ENCODE results near the gene USP6. TPM values are rescaled to one million over a fixed set of nuclear protein-coding genes. Genes with fewer than 3 reads are reported as not detected.

Gene USP6
- total RNA-seq, 1 experiment from 2014 or later: 0.24 TPM

DNA sequence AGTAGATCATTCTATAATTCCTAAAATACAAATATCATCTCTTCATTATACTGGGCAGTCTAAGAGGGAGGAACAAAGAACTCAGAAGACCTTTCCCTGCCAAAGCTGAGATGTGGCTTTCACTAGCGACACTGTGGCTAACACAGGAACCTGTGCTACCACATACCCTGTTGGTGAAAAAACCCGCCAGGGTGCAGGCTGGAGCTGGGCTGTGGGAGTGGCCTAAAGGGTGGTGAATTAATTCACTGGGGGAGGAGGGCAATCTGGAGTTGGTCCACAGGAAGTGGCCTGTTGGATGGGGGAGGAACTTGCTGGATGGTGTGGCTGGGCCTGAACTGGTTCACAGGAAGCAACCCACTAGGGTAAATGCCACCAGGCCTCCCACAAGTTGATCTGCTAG, 68.5 kb downstream of the USP6 start:
- Histone ChIP-seq H3K27me3 (replicated peaks; ENCODE audit: insufficient read depth, low read depth, low read length, poor library complexity) (no peaks in the 10 kb centered on the region), H3K27ac (ENCODE audit: low read depth, low read length, poor library complexity, severe bottlenecking) (no peak overlapping the region), H3K9me3 (ENCODE audit: low read depth, low read length, poor library complexity, severe bottlenecking) (peaks cover 95% of the 10 kb centered on the region), H3K4me1 (ENCODE audit: insufficient read depth, low read length, poor library complexity, severe bottlenecking) (no peaks in the 10 kb centered on the region), H3K4me3 (ENCODE audit: low read depth, low read length, poor library complexity, severe bottlenecking) (no peak overlapping the region), H3K36me3 (ENCODE audit: insufficient read depth, low read length, poor library complexity, severe bottlenecking) (peaks cover 40% of the 10 kb centered on the region)
- intact Hi-C loops (cut with micrococcal nuclease; ENCODE audit: unreplicated experiment): no loop called here
- DNase-seq (ENCODE audit: low spot score): no peak
- no TSS peak for BruUV-seq (replicated peaks)
- ChIA-PET CTCF (no interaction called here), POLR2A (ENCODE audit: low non-redundant PET) (no interaction called here)
- TF ChIP-seq, protein P1, sequence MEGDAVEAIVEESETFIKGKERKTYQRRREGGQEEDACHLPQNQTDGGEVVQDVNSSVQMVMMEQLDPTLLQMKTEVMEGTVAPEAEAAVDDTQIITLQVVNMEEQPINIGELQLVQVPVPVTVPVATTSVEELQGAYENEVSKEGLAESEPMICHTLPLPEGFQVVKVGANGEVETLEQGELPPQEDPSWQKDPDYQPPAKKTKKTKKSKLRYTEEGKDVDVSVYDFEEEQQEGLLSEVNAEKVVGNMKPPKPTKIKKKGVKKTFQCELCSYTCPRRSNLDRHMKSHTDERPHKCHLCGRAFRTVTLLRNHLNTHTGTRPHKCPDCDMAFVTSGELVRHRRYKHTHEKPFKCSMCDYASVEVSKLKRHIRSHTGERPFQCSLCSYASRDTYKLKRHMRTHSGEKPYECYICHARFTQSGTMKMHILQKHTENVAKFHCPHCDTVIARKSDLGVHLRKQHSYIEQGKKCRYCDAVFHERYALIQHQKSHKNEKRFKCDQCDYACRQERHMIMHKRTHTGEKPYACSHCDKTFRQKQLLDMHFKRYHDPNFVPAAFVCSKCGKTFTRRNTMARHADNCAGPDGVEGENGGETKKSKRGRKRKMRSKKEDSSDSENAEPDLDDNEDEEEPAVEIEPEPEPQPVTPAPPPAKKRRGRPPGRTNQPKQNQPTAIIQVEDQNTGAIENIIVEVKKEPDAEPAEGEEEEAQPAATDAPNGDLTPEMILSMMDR (conservative IDR thresholded peaks at IDR 0.05; ENCODE audit: low read depth, low read length): no peak
- TF ChIP-seq EZH2 (IDR thresholded peaks at IDR 0.05; ENCODE audit: borderline replicate concordance, low read depth, low read length, poor library complexity, severe bottlenecking): no peak

DNA sequence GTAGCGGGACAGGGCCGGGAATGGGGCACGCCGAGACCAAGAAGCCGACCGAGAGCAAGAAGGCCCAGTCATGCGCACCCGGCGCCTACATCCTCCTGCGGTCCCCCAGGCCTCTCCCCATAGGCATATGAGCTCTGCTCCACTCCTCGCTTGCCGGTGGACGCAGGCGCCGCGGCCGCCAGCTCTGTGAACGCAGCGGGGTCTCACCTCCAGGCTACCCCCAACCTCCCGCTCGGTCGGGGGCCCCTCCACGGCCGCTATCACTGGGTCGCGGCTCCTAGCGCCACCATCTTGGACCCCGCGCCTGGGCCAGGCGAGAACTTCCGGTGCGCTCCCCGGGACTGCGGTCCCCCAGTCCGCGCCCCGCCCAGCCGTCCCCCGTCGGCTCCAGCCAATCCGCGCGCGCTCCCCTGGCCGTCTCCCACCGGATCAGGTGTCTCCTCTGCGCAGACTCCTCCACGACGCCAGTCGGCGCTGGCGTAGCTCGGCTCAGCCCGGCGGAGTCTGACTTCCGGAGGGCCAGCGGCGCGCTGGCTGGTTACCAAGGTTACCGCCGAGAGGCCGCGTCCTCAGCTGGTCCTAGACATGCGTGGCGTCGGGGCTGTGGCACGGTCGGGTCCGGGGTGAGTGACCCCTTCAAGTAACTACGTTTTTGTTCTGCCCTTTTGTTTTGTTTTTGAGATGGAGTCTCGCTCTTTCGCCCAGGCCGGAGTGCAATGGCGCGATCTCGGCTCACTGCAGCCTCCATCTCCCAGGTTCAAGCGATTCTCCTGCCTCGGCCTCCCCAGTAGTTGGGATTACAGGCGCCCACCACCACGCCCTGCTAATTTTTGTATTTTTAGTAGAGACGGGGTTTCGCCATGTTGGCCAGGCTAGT, 75.9 kb downstream of the USP6 start, which contains the start of gene ZNF594:
Gene ZNF594 (minus strand): TSS at position 328 of the 877 bp plus-strand sequence. CDS start 7,612 bp downstream, outside the sequence.
- peak within 1 kb of the TSS; percentile 84 for H3K27ac ChIP-seq (ENCODE audit: low read depth, low read length, poor library complexity, severe bottlenecking)
- no TSS peak for BruUV-seq (replicated peaks)
- H3K9me3 ChIP-seq (ENCODE audit: low read depth, low read length, poor library complexity, severe bottlenecking): peaks cover 41% of the 10 kb centered on the region
- ChIA-PET CTCF (interaction anchor here (0.5 kb wide), 1 partner anchor 53 kb away, joined by 5 read pairs; no protein-coding TSS in a partner anchor), POLR2A (ENCODE audit: low non-redundant PET) (interaction anchor here (0.5 kb wide), 1 partner anchor 114 kb away, joined by 7 read pairs; no protein-coding TSS in a partner anchor)
- intact Hi-C loops (cut with micrococcal nuclease; ENCODE audit: unreplicated experiment): no loop called here
- H3K4me1 ChIP-seq (ENCODE audit: insufficient read depth, low read length, poor library complexity, severe bottlenecking): peaks cover 5% of the 10 kb centered on the region
- peaks cover 34% of the 10 kb centered on the region for H3K36me3 ChIP-seq (ENCODE audit: insufficient read depth, low read length, poor library complexity, severe bottlenecking)
- no peaks in the 10 kb centered on the region for H3K27me3 ChIP-seq (replicated peaks; ENCODE audit: insufficient read depth, low read depth, low read length, poor library complexity)
- DNase-seq (ENCODE audit: low spot score): peak; percentile 98
- TF ChIP-seq, protein P1 (conservative IDR thresholded peaks at IDR 0.05; ENCODE audit: low read depth, low read length): peak; percentile 96
- TF ChIP-seq EZH2 (IDR thresholded peaks at IDR 0.05; ENCODE audit: borderline replicate concordance, low read depth, low read length, poor library complexity, severe bottlenecking): no peak
- peak within 1 kb of the TSS; percentile 74 for H3K4me3 ChIP-seq (ENCODE audit: low read depth, low read length, poor library complexity, severe bottlenecking)

DNA sequence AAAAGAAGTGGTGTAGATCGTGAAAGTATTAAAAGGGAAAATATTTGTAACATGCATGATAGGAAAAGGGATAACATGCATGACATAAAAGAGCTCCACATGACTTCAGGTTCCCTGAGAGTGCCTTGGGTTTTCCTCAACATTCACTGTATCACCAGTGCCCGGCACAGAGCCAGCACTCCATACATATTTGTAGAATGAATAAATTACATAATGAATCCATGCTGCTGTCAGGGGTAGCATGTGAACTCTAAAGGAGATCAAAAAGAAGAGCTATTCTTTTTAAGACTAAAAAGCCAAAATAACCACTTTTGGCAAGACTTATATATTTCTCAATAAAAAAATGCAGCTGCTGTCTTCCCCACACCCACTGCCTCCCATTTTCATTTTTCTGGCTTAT, 78.5 kb downstream of the USP6 start:
- intact Hi-C loops (cut with micrococcal nuclease; ENCODE audit: unreplicated experiment): no loop called here
- Histone ChIP-seq H3K9me3 (ENCODE audit: low read depth, low read length, poor library complexity, severe bottlenecking) (peaks cover 19% of the 10 kb centered on the region), H3K27ac (ENCODE audit: low read depth, low read length, poor library complexity, severe bottlenecking) (no peak overlapping the region), H3K4me3 (ENCODE audit: low read depth, low read length, poor library complexity, severe bottlenecking) (no peak overlapping the region), H3K4me1 (ENCODE audit: insufficient read depth, low read length, poor library complexity, severe bottlenecking) (peaks cover 5% of the 10 kb centered on the region), H3K36me3 (ENCODE audit: insufficient read depth, low read length, poor library complexity, severe bottlenecking) (peaks cover 14% of the 10 kb centered on the region), H3K27me3 (replicated peaks; ENCODE audit: insufficient read depth, low read depth, low read length, poor library complexity) (no peaks in the 10 kb centered on the region)
- ChIA-PET CTCF (no interaction called here), POLR2A (ENCODE audit: low non-redundant PET) (no interaction called here)
- no peak for DNase-seq (ENCODE audit: low spot score)
- TF ChIP-seq, protein P1 (conservative IDR thresholded peaks at IDR 0.05; ENCODE audit: low read depth, low read length): no peak
- no peak for TF ChIP-seq EZH2 (IDR thresholded peaks at IDR 0.05; ENCODE audit: borderline replicate concordance, low read depth, low read length, poor library complexity, severe bottlenecking)
- BruUV-seq (replicated peaks): no TSS peak

All from A673 (cell line).